Measurements from ENCODE around the gene MAT2A. TPM values are rescaled to one million over a fixed set of nuclear protein-coding genes. Genes with fewer than 3 reads are reported as not detected.

MAT2A gene
- total and polyA plus RNA-seq, 9 of the 15 experiments (the other 6 are each of a cell fraction or from before 2014, with no cell fraction given), result 130 to 1,027 (median 240) TPM

- WGBS (ENCODE audit: insufficient coverage, low coverage, missing lambda C conversion rate), result 75% methylated on average over 6 of the region's 6 CpGs
- CTCF ChIA-PET (ENCODE audit: low intra/inter-chr PET ratio), result no interaction called here
- FAIRE-seq (no peak), ATAC-seq (no peak), DNase-seq (ENCODE audit: extremely low read depth in 1 of 4, low spot score in 3 of 4) (no peak)
- POLR2A ChIA-PET, result interaction anchor here (1.0 to 4.2 kb wide), 5 partner anchors 7 to 76 kb away, joined by 3 to 96 read pairs (median 9); partner anchors contain the start of gene MAT2A
- Histone ChIP-seq H3K9ac (ENCODE audit: insufficient read depth in 1 of 2, low read depth in 2 of 2, low read length in 2 of 2) (peak overlapping the region in 1 of 2 experiments; percentile 7; a peak in 1 of 4 replicates), H3K79me2 (ENCODE audit: control insufficient read depth, insufficient read depth, low read length) (no peaks in the 10 kb centered on the region), H3K27me3 (ENCODE audit: control insufficient read depth in 2 of 2, insufficient read depth in 2 of 2, low read length in 2 of 2) (no peaks in the 10 kb centered on the region), H2AFZ (ENCODE audit: low read depth, low read length) (no peak overlapping the region), H3K9me3 (replicated peaks; ENCODE audit: control insufficient read depth, insufficient read depth, low read depth, low read length) (no peaks in the 10 kb centered on the region), H3K9me1 (ENCODE audit: control insufficient read depth, insufficient read depth, low read length) (no peaks in the 10 kb centered on the region), H3K27ac (ENCODE audit: extremely low read depth, low read depth, low read length) (no peak overlapping the region), H3K36me3 (ENCODE audit: control insufficient read depth, insufficient read depth, low read length) (no peaks in the 10 kb centered on the region), H4K20me1 (replicated peaks; ENCODE audit: control insufficient read depth, insufficient read depth, low read length) (no peaks in the 10 kb centered on the region), H3K4me1 (replicated peaks in 1 of 2; ENCODE audit: control insufficient read depth in 2 of 2, insufficient read depth in 2 of 2, low read length in 2 of 2) (peaks cover 27 to 31% of the 10 kb centered on the region in 2 experiments), H3K4me3 (no peak overlapping the region), H3K4me2 (ENCODE audit: insufficient read depth, low read length) (no peak overlapping the region)
- BruUV-seq (replicated peaks), result no TSS peak
- intact Hi-C loops (cut with micrococcal nuclease) (no loop called here), in situ Hi-C loops (cut with MboI) (no loop called here)
- TF ChIP-seq HOMEZ (CRISPR knock-in tag; IDR thresholded peaks at IDR 0.05), result no peak
- no peak for TF ChIP-seq ZKSCAN3 (CRISPR knock-in tag; IDR thresholded peaks at IDR 0.05)
These were observed 16.8 kb upstream of the MAT2A start for GRCh38 chr2:85522090-85522647.

Data from K562 (cell line).